Measurements from ENCODE around the gene NAALADL2.
A peak's percentile ranks its signal among the peaks of the same experiment; 100 is the strongest.

Gene NAALADL2

GRCh38 chr3:174891524-174892203 lies 32.5 kb downstream of the NAALADL2 start:
- no peak for DNase-seq

DNA sequence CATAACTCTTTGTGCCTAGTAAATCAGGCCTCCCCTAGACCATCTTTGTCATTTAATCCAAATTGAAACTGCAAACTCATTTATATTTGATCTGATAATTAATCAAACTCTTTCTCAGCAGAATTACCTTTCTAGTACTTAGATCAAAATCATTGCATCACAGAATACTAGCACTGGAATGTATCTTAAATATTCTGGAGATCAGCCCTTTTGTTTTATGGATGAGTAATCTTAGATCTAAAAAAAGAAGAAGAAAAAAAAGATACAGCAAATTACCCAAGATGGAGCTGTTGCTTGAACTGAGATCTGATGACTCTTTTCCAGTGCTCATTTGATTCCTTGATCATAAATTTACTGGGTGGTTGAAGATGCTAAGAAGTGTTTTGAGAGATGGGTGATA lies 47.9 kb downstream of the NAALADL2 start:
- DNase-seq = no peak

DNA sequence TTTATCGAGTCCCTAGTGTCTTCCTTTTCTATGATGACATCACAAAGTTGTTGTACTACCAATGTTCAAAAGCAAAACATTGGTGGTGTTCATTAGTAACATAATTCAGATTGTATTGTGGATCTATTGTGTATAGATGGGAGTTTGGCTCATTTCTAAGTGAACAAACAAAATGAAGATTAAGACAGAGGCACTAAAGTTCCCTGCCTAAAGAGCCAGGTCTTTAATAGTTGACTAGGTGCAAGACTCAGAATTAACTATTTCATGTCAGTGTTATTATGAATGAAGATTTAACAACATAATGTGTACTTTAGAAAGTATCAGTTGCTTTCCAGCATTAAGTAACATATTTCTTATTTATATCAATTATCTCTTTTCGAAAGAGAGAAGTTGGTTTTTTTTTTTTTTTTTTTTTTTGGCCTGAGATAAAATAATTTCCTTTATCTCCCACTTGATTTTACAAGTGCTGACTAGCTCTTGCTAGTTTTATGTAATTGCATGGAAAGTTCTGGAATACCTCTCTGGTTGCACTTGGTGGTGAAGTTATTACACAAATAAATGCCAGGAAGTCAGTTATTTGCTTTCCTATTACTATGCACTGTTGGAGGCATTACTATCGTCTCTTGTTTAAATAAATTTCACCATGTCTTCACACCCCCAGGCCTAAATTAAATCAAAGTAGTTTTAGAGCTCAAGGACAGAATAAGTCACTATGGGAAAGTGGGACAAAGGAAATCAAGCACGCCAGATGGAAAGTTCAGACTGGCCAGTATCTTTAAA lies 48.7 kb downstream of the NAALADL2 start:
- DNase-seq = no peak

GRCh38 chr3:174931473-174932353 lies 72.6 kb downstream of the NAALADL2 start:
- DNase-seq = no peak

GRCh38 chr3:174936590-174936989 lies 77.5 kb downstream of the NAALADL2 start:
- no peak for DNase-seq

- no peak for DNase-seq
Observed at GRCh38 chr3:174937478-174937877, 78.3 kb downstream of the NAALADL2 start.

DNA sequence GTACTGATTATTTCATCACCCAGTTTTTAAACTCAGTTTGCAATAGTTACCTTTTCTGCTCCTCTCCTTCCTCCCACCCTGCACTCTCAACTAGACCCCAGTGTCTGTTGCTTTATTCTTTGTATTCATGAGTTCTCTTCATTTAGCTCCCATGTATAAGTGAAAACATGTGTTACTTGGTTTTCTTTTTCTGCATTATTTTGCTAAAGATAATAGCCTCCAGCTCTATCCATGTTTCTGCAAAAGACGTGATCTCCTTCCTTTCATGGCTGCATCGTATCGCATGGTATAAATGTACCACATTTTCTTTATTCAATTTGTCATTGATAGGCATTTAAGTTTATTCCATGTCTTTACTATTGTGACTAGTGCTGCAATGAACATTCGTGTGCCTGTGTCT lies 79.0 kb downstream of the NAALADL2 start:
- DNase-seq = no peak

GRCh38 chr3:174940151-174940550 lies 81.0 kb downstream of the NAALADL2 start:
- DNase-seq = no peak

- no peak for DNase-seq
Observed at GRCh38 chr3:174945276-174945675, 86.1 kb downstream of the NAALADL2 start.

- DNase-seq = no peak
Observed at GRCh38 chr3:174945951-174946350, 86.8 kb downstream of the NAALADL2 start.

DNA sequence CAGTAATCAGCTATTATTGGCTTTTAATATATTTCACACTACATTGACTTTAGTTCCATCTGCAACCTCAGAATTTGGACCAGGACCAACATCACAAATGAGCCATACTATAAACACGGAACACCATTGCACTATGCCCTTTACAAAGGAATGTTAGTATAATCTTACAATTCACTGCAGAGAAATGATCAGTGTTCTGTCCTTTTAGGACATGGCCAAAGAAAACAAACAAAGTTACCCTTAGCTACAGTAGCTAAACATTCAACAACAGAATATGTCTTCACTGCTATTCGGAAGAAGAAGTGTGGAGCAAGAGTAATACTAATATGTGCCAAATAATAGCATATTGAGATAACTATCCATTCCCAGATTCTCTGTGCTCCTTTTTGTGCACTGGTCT lies 90.4 kb downstream of the NAALADL2 start:
- DNase-seq = peak; percentile 35 to 60

- DNase-seq = no peak
Observed at GRCh38 chr3:174951034-174951433, 91.9 kb downstream of the NAALADL2 start.

GRCh38 chr3:174951498-174952005 lies 92.4 kb downstream of the NAALADL2 start:
- no peak for DNase-seq

DNA sequence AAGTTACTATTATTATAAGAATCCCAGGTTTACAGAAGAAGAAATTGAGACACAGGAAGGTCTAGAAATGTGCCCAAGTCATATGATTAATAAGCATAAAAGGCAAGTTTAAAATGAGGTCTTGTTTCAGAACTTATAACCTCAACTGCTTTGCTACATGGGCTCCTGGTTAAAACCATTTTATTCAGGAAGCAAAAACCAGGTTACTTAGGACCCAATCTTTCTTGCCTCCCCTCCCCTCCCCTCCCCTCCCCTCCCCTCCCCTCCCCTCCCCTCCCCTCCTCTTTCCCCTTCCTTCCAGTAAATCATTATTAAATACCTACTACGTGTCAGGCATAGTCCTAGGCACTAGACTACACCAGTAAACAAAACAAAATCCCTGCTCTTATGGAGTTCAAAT lies 93.9 kb downstream of the NAALADL2 start:
- no peak for DNase-seq

- no peak for DNase-seq
Observed at GRCh38 chr3:174955513-174956016, 96.4 kb downstream of the NAALADL2 start.

- no peak for DNase-seq
Observed at GRCh38 chr3:174957081-174957480, 97.9 kb downstream of the NAALADL2 start.

DNA sequence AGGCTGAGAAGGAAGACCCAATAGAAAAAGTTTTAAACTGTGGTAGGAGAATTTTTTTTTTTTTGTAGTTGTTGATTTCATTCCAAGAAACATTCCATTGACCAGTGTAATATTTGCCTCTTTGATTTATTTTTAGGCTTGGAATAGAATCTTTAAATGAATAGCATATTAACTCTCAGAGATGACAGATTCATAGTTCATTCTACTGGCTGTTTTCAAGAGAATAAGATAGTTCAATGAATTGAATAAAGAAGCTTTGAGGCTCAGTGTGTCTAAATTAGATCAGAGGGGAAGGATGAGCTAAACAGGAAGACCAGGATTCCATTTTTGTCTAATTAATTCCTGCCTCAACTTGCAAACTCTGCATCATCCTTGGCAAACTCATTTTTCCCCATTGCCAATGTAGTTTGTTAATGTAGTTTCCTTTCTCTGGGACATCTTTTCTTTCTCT lies 98.4 kb downstream of the NAALADL2 start:
- peak; percentile 41 to 72 for DNase-seq

DNA sequence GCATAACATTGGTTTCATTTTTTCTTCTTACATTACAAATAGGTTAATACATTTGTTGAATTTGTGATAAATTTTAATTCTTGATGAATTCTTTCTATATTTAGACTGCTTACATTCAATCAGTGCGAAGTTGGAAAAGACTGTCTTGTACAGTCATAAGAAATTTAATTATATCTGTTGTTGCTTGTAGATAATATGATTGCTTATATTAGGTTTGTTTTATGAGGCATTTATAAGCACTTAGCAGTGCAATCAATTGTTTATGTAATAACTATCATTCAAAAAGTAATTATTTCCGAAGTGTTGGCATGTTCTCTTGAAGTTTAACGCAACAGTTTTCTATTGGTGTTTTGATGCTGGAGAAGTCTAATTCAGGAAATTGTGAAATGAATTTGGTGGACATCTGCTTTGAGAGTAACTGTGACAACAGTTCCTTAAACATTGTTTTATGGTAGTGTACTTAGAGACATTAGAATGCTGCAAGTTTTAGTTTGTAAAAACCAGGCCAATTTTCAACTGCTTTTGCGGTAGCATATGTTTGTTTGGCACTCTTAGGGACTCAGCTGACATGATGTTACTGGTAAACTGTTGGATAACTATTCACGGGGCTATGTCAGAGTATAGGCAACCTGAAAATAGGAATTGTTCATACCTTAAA lies 99.7 kb downstream of the NAALADL2 start:
- DNase-seq = peak in 1 of 2 experiments; percentile 60

DNA sequence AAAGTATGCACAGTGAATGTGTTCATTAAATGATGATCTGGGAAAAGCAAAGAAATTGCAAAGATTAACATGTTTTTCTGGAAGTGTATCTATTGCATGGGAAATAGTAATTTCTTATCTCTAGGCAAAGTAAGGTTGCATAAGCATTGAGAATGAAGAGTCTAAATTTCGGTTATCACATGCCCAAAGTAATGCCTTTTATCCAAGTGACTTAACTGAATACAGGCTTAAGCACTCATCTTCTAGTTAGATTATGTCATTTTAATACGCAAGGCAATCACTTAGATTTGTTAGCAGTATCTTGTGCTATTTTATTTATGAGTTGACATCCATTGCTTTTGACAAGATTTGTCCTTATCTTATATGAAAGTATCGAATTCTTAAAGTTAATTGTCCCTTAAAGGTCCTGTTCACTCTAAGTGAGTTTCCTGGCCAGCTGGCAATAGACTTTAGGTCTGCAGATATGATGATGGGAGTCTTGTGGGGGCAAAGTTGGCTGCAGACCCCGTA lies 100.5 kb downstream of the NAALADL2 start:
- DNase-seq = no peak

DNA sequence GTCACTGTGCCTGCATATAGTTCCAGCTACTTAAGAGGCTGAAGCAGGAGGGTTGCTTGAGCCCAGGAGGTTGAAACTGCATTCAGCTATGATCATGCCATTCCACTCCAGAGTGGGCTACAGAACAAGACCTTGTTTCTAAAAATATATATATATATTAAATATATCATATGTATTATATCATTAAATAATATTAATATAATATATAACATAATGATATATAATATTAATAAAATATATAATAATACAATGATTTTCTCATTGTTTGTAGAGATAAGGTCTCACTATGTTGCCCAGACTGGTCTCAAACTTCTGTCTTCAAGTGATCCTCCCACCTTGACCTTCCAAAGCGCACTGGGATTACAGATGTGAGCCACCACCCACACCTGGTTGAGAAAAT lies 101.8 kb downstream of the NAALADL2 start:
- DNase-seq = no peak

- no peak for DNase-seq
Observed at GRCh38 chr3:174973465-174973864, 114.3 kb downstream of the NAALADL2 start.

GRCh38 chr3:174986685-174987084 lies 127.6 kb downstream of the NAALADL2 start:
- DNase-seq = no peak
